ENCODE data around the gene SPDYE2B.
"Not testable (repeated sequence)": the region's sequence is repeated elsewhere in the genome, so short reads cannot be mapped to it uniquely, and the experiment has no call there.

The SPDYE2B gene

GRCh38 chr7:102643404-102643803, 6.7 kb upstream of the SPDYE2B start:
- no CpG with 5 or more reads among the region's 1 CpG for WGBS, 2 experiments (ENCODE audit: insufficient coverage in 2 of 2)
- H3K4me1 ChIP-seq (ENCODE audit: control insufficient read depth, insufficient read depth, low read length, poor library complexity, severe bottlenecking); H3K4me3 ChIP-seq (ENCODE audit: extremely low read depth, insufficient read depth, low read length, poor library complexity, severe bottlenecking); H3K9me3 ChIP-seq (ENCODE audit: control insufficient read depth, low read length); H3K27ac ChIP-seq (ENCODE audit: low read depth, low read length, severe bottlenecking); H3K36me3 ChIP-seq (ENCODE audit: control insufficient read depth, insufficient read depth, low read length): not testable (repeated sequence)

GRCh38 chr7:102647813-102648212, 2.3 kb upstream of the SPDYE2B start:
- H3K27ac ChIP-seq (ENCODE audit: low read depth, low read length, severe bottlenecking); H3K36me3 ChIP-seq (ENCODE audit: control insufficient read depth, insufficient read depth, low read length); H3K9me3 ChIP-seq (ENCODE audit: control insufficient read depth, low read length); H3K4me3 ChIP-seq (ENCODE audit: extremely low read depth, insufficient read depth, low read length, poor library complexity, severe bottlenecking); H3K4me1 ChIP-seq (ENCODE audit: control insufficient read depth, insufficient read depth, low read length, poor library complexity, severe bottlenecking): not testable (repeated sequence)
- WGBS, 2 experiments (ENCODE audit: insufficient coverage in 2 of 2), result 88 to 94% methylated on average over 3 to 4 of the region's 7 CpGs

- not testable (repeated sequence) for H3K4me1 ChIP-seq (ENCODE audit: control insufficient read depth, insufficient read depth, low read length, poor library complexity, severe bottlenecking); H3K9me3 ChIP-seq (ENCODE audit: control insufficient read depth, low read length); H3K27ac ChIP-seq (ENCODE audit: low read depth, low read length, severe bottlenecking); H3K4me3 ChIP-seq (ENCODE audit: extremely low read depth, insufficient read depth, low read length, poor library complexity, severe bottlenecking); H3K36me3 ChIP-seq (ENCODE audit: control insufficient read depth, insufficient read depth, low read length)
- no CpG with 5 or more reads among the region's 11 CpGs for WGBS, 2 experiments (ENCODE audit: insufficient coverage in 2 of 2)
These were observed 14.6 kb downstream of the SPDYE2B start for GRCh38 chr7:102664765-102665164.

GRCh38 chr7:102666850-102667249, 16.7 kb downstream of the SPDYE2B start:
- not testable (repeated sequence) for H3K4me3 ChIP-seq (ENCODE audit: extremely low read depth, insufficient read depth, low read length, poor library complexity, severe bottlenecking); H3K4me1 ChIP-seq (ENCODE audit: control insufficient read depth, insufficient read depth, low read length, poor library complexity, severe bottlenecking); H3K27ac ChIP-seq (ENCODE audit: low read depth, low read length, severe bottlenecking); H3K9me3 ChIP-seq (ENCODE audit: control insufficient read depth, low read length); H3K36me3 ChIP-seq (ENCODE audit: control insufficient read depth, insufficient read depth, low read length)
- WGBS, 2 experiments (ENCODE audit: insufficient coverage in 2 of 2), result no CpG with 5 or more reads among the region's 16 CpGs

- H3K36me3 ChIP-seq (ENCODE audit: control insufficient read depth, insufficient read depth, low read length); H3K27ac ChIP-seq (ENCODE audit: low read depth, low read length, severe bottlenecking); H3K4me3 ChIP-seq (ENCODE audit: extremely low read depth, insufficient read depth, low read length, poor library complexity, severe bottlenecking); H3K9me3 ChIP-seq (ENCODE audit: control insufficient read depth, low read length); H3K4me1 ChIP-seq (ENCODE audit: control insufficient read depth, insufficient read depth, low read length, poor library complexity, severe bottlenecking): not testable (repeated sequence)
- WGBS, 2 experiments (ENCODE audit: insufficient coverage in 2 of 2), result no CpG with 5 or more reads among the region's 14 CpGs
These were observed 17.4 kb downstream of the SPDYE2B start for GRCh38 chr7:102667523-102667922.

- not testable (repeated sequence) for H3K4me1 ChIP-seq (ENCODE audit: control insufficient read depth, insufficient read depth, low read length, poor library complexity, severe bottlenecking); H3K36me3 ChIP-seq (ENCODE audit: control insufficient read depth, insufficient read depth, low read length); H3K9me3 ChIP-seq (ENCODE audit: control insufficient read depth, low read length); H3K27ac ChIP-seq (ENCODE audit: low read depth, low read length, severe bottlenecking)
- H3K4me3 ChIP-seq (ENCODE audit: extremely low read depth, insufficient read depth, low read length, poor library complexity, severe bottlenecking), result peak within 1 kb of the TSS; percentile 26
- 0% methylated on average over 1 of the region's 63 CpGs; no CpG with 5 or more reads in 1 of the 2 experiments for WGBS, 2 experiments (ENCODE audit: insufficient coverage in 2 of 2)
These were observed 21.2 kb downstream of the SPDYE2B start, which contains the start of gene POLR2J2 for GRCh38 chr7:102671166-102671955. Gene POLR2J2 (minus strand): TSS chr7:102671663. CDS start chr7:102671601, 62 bp downstream.

- not testable (repeated sequence) for H3K36me3 ChIP-seq (ENCODE audit: control insufficient read depth, insufficient read depth, low read length); H3K9me3 ChIP-seq (ENCODE audit: control insufficient read depth, low read length); H3K4me3 ChIP-seq (ENCODE audit: extremely low read depth, insufficient read depth, low read length, poor library complexity, severe bottlenecking); H3K4me1 ChIP-seq (ENCODE audit: control insufficient read depth, insufficient read depth, low read length, poor library complexity, severe bottlenecking); H3K27ac ChIP-seq (ENCODE audit: low read depth, low read length, severe bottlenecking)
- no CpG with 5 or more reads among the region's 9 CpGs for WGBS, 2 experiments (ENCODE audit: insufficient coverage in 2 of 2)
These were observed 21.8 kb downstream of the SPDYE2B start for GRCh38 chr7:102671956-102672307.

- not testable (repeated sequence) for H3K4me1 ChIP-seq (ENCODE audit: control insufficient read depth, insufficient read depth, low read length, poor library complexity, severe bottlenecking); H3K27ac ChIP-seq (ENCODE audit: low read depth, low read length, severe bottlenecking); H3K36me3 ChIP-seq (ENCODE audit: control insufficient read depth, insufficient read depth, low read length); H3K9me3 ChIP-seq (ENCODE audit: control insufficient read depth, low read length); H3K4me3 ChIP-seq (ENCODE audit: extremely low read depth, insufficient read depth, low read length, poor library complexity, severe bottlenecking)
- WGBS, 2 experiments (ENCODE audit: insufficient coverage in 2 of 2), result no CpG with 5 or more reads among the region's 9 CpGs
These were observed 23.4 kb downstream of the SPDYE2B start for GRCh38 chr7:102673447-102674067.

GRCh38 chr7:102675545-102675944, 25.4 kb downstream of the SPDYE2B start:
- WGBS, 2 experiments (ENCODE audit: insufficient coverage in 2 of 2), result 83 to 100% methylated on average over 1 of the region's 2 CpGs
- H3K27ac ChIP-seq (ENCODE audit: low read depth, low read length, severe bottlenecking); H3K36me3 ChIP-seq (ENCODE audit: control insufficient read depth, insufficient read depth, low read length); H3K9me3 ChIP-seq (ENCODE audit: control insufficient read depth, low read length); H3K4me3 ChIP-seq (ENCODE audit: extremely low read depth, insufficient read depth, low read length, poor library complexity, severe bottlenecking); H3K4me1 ChIP-seq (ENCODE audit: control insufficient read depth, insufficient read depth, low read length, poor library complexity, severe bottlenecking): not testable (repeated sequence)

- H3K4me1 ChIP-seq (ENCODE audit: control insufficient read depth, insufficient read depth, low read length, poor library complexity, severe bottlenecking); H3K36me3 ChIP-seq (ENCODE audit: control insufficient read depth, insufficient read depth, low read length); H3K27ac ChIP-seq (ENCODE audit: low read depth, low read length, severe bottlenecking); H3K4me3 ChIP-seq (ENCODE audit: extremely low read depth, insufficient read depth, low read length, poor library complexity, severe bottlenecking); H3K9me3 ChIP-seq (ENCODE audit: control insufficient read depth, low read length): not testable (repeated sequence)
- WGBS, 2 experiments (ENCODE audit: insufficient coverage in 2 of 2), result no CpG with 5 or more reads among the region's 5 CpGs
These were observed 30.7 kb downstream of the SPDYE2B start for GRCh38 chr7:102680780-102681179.

- H3K9me3 ChIP-seq (ENCODE audit: control insufficient read depth, low read length); H3K27ac ChIP-seq (ENCODE audit: low read depth, low read length, severe bottlenecking); H3K4me3 ChIP-seq (ENCODE audit: extremely low read depth, insufficient read depth, low read length, poor library complexity, severe bottlenecking); H3K36me3 ChIP-seq (ENCODE audit: control insufficient read depth, insufficient read depth, low read length); H3K4me1 ChIP-seq (ENCODE audit: control insufficient read depth, insufficient read depth, low read length, poor library complexity, severe bottlenecking): not testable (repeated sequence)
- no CpG with 5 or more reads among the region's 5 CpGs for WGBS, 2 experiments (ENCODE audit: insufficient coverage in 2 of 2)
These were observed 32.4 kb downstream of the SPDYE2B start for GRCh38 chr7:102682560-102682959.
